GM23338 (cell line): ENCODE data around the gene PRSS2.

Source experiments
- REST ChIP-seq: IDR thresholded peaks from one replicate; pipeline ENCODE4 v1.6.1; 2018; ENCODE audit warnings: antibody characterized with exemption; ENCODE audit not compliant: unreplicated experiment
- TF ChIP-seq, protein P1 (sequence below), 2 experiments: fragments of 200-600 bp in 1 of 2; sonication (generic) in 1 of 2; conservative IDR thresholded peaks; 2 replicates each; pipeline versions ENCODE4 v1.5.1 to v1.6.1; 2016 to 2017; ENCODE audit warnings: antibody characterized with exemption in 2 of 2, low read depth in 2 of 2, mild to moderate bottlenecking in 2 of 2, moderate library complexity in 1 of 2

GRCh38 chr7:142789441-142789840 is 18.7 kb downstream of the PRSS2 start:
- no peak for TF ChIP-seq REST
- TF ChIP-seq, protein P1, sequence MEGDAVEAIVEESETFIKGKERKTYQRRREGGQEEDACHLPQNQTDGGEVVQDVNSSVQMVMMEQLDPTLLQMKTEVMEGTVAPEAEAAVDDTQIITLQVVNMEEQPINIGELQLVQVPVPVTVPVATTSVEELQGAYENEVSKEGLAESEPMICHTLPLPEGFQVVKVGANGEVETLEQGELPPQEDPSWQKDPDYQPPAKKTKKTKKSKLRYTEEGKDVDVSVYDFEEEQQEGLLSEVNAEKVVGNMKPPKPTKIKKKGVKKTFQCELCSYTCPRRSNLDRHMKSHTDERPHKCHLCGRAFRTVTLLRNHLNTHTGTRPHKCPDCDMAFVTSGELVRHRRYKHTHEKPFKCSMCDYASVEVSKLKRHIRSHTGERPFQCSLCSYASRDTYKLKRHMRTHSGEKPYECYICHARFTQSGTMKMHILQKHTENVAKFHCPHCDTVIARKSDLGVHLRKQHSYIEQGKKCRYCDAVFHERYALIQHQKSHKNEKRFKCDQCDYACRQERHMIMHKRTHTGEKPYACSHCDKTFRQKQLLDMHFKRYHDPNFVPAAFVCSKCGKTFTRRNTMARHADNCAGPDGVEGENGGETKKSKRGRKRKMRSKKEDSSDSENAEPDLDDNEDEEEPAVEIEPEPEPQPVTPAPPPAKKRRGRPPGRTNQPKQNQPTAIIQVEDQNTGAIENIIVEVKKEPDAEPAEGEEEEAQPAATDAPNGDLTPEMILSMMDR (conservative IDR thresholded peaks at IDR 0.05; ENCODE audit: low read depth in 2 of 2) = no peak
